Body of pancreas (tissue), 4 donors: ENCODE results near the gene AMACR.

Experiments
- CTCF ChIP-seq, 7 experiments: fragments of 450-650 bp in 4 of 7; fragments of 200-600 bp in 3 of 7; sonication (generic) in 3 of 7; IDR thresholded peaks; one replicate each; pipeline ENCODE4 v1.5.1; 2016 to 2019; ENCODE audit warnings: antibody characterized with exemption in 7 of 7
- POLR2A ChIP-seq, 3 donors: fragments of 450-650 bp; IDR thresholded peaks; one replicate each; pipeline ENCODE4 v1.6.1; 2016; ENCODE audit warnings: antibody characterized with exemption in 3 of 3, mild to moderate bottlenecking in 2 of 3

DNA sequence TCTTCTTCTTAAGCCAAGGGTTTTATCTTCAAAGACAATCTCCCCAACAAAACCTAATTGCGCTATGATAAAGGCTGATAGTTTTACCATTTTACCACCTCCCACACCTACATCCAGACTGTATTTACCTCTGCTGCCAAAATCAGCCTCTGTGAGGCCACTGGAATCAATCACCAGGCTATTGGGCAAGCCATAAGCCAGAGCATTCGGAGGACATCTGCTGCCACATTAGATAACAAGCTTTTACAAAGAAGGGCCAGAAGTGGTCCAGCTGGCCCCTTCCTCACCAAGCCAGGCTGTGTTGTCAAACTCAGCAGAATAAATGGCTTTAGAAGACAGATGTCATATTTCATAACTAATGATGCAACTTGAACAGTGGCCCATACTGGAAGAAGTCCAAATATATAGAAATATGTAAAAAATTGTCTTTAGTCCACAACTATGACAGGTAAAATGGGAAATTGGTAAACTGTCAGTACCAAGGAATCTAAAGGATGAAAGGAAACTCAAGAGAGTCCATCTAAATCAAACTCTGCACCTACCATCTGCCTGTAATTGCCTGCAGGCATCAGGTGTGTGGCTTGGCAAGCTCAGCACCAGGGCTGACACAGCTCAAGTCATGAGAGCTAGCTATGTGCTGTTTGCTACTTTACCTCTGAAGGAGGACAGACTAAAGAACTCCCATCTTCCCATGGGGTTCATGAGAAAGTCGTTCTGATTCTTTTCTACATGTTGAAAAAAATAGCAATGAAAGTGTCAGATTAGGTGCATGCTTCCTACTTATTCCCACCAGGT lies 39.4 kb downstream of the AMACR start:
- TF ChIP-seq CTCF (IDR thresholded peaks at IDR 0.05) (no peak), POLR2A (IDR thresholded peaks at IDR 0.05) (no peak)
